H1 (cell line): ENCODE results near the gene ERFE. TPM values are rescaled to one million over a fixed set of nuclear protein-coding genes. Genes with fewer than 3 reads are reported as not detected.

Experiments used
- CTCF ChIA-PET: fragments of 300-600 bp; sonication (Branson Sonifier 250); formaldehyde crosslinking; loops from one replicate; lab custom pipeline; 2021; ENCODE audit not compliant: partially characterized antibody; lab: Charles Lee
- POLR2A ChIA-PET: fragments of 300-600 bp; sonication (Branson Sonifier 250); formaldehyde crosslinking; loops from one replicate; lab custom pipeline; 2021; ENCODE audit warnings: inconsistent platforms; ENCODE audit not compliant: partially characterized antibody; lab: Charles Lee
- DNase-seq, 2 experiments: peaks; one replicate each; pipeline versions ENCODE4 v3.0.0 to v3.0.0-alpha.2; 2010 to 2022; ENCODE audit warnings: low spot score in 2 of 2, low read depth in 1 of 2, mixed read lengths in 1 of 2
- FAIRE-seq: peaks from 2 replicates; lab custom pipeline; 2011; peaks lifted over from hg19 to GRCh38; lab: Jason Lieb, UNC
- H2AFZ ChIP-seq: 2 replicates; pipeline ENCODE4 v1.8.1; 2012; ENCODE audit warnings: low read length, inconsistent platforms
- H2AK5ac ChIP-seq: 2 replicates; pipeline ENCODE4 v1.6.1; 2013; ENCODE audit warnings: low read depth, low read length
- H2BK120ac ChIP-seq: replicated peaks from 2 replicates; pipeline ENCODE3; 2013; ENCODE audit warnings: low read depth, low read length, inconsistent platforms
- H2BK12ac ChIP-seq: 2 replicates; pipeline ENCODE4 v1.6.1; 2013; ENCODE audit warnings: low read depth, low read length
- H2BK15ac ChIP-seq: 2 replicates; pipeline ENCODE4 v1.6.1; 2013; ENCODE audit warnings: low read length
- H2BK20ac ChIP-seq: 2 replicates; pipeline ENCODE4 v1.6.1; 2013; ENCODE audit warnings: low read length
- H2BK5ac ChIP-seq: 2 replicates; pipeline ENCODE4 v1.6.1; 2013; ENCODE audit warnings: low read depth, low read length
- H3K14ac ChIP-seq: 2 replicates; pipeline ENCODE4 v1.6.1; 2013; ENCODE audit warnings: inconsistent platforms; ENCODE audit not compliant: insufficient read length
- H3K18ac ChIP-seq: 2 replicates; pipeline ENCODE4 v1.6.1; 2013; ENCODE audit warnings: low read length; ENCODE audit errors: extremely low read depth
- H3K23ac ChIP-seq: 2 replicates; pipeline ENCODE4 v1.6.1; 2013; ENCODE audit warnings: inconsistent platforms; ENCODE audit not compliant: insufficient read length
- H3K23me2 ChIP-seq: 2 replicates; pipeline ENCODE4 v1.6.1; 2013; ENCODE audit warnings: low read depth, low read length
- H3K27ac ChIP-seq: 2 replicates; pipeline ENCODE4 v1.6.1; 2011; ENCODE audit warnings: low read depth, low read length, inconsistent platforms
- H3K27me3 ChIP-seq, 4 experiments: replicated peaks in 1 of 4; 1 replicate in 1 of 4; 2 replicates in 3 of 4; pipeline versions ENCODE4 v1.6.1 to v1.8.1; 2011 to 2013; ENCODE audit warnings: low read length in 3 of 4, mild to moderate bottlenecking in 3 of 4, inconsistent platforms in 2 of 4, mixed read lengths in 2 of 4, moderate library complexity in 1 of 4; ENCODE audit not compliant: control insufficient read depth in 3 of 4, insufficient read depth in 3 of 4; ENCODE audit errors: extremely low read depth in 1 of 4
- H3K36me3 ChIP-seq, 4 experiments: 2 replicates each; pipeline versions ENCODE4 v1.6.1 to v1.8.1; 2011 to 2013; ENCODE audit warnings: mild to moderate bottlenecking in 4 of 4, low read length in 3 of 4, moderate library complexity in 2 of 4, control low read depth in 1 of 4, inconsistent platforms in 1 of 4; ENCODE audit not compliant: insufficient read depth in 4 of 4, control insufficient read depth in 2 of 4
- H3K4ac ChIP-seq: replicated peaks from 2 replicates; pipeline ENCODE3; 2013; ENCODE audit warnings: low read length, low read depth, mixed read lengths, inconsistent platforms; ENCODE audit not compliant: insufficient read length
- H3K4me1 ChIP-seq, 4 experiments: replicated peaks in 1 of 4; 1 replicate in 1 of 4; 2 replicates in 3 of 4; pipeline versions ENCODE4 v1.6.1 to v1.8.1; 2011 to 2013; ENCODE audit warnings: low read length in 3 of 4, inconsistent platforms in 2 of 4, mixed read lengths in 1 of 4; ENCODE audit not compliant: insufficient read depth in 4 of 4, control insufficient read depth in 3 of 4
- H3K4me2 ChIP-seq, 2 experiments: 2 replicates each; pipeline versions ENCODE4 v1.6.1 to v1.8.1; 2011 to 2013; ENCODE audit warnings: low read depth in 2 of 2, low read length in 2 of 2, control low read depth in 1 of 2, inconsistent platforms in 1 of 2, mild to moderate bottlenecking in 1 of 2; ENCODE audit not compliant: insufficient read depth in 1 of 2
- H3K4me3 ChIP-seq, 4 experiments: fragments of 200-600, 300-600 bp in 1 of 4; sonication (generic), shearing (Covaris generic), sonication (Bioruptor Twin) in 1 of 4; 2 replicates each; pipeline versions ENCODE4 v1.5.1 to v1.8.1; 2011 to 2016; ENCODE audit warnings: low read length in 4 of 4, low read depth in 3 of 4, control low read depth in 2 of 4, inconsistent platforms in 2 of 4, mild to moderate bottlenecking in 2 of 4, mixed read lengths in 1 of 4, moderate library complexity in 1 of 4; ENCODE audit not compliant: insufficient read depth in 2 of 4; ENCODE audit errors: extremely low read depth in 1 of 4
- H3K56ac ChIP-seq: replicated peaks from 2 replicates; pipeline ENCODE3; 2013; ENCODE audit warnings: low read depth, mild to moderate bottlenecking, mixed read lengths, low read length, inconsistent platforms; ENCODE audit not compliant: insufficient read length
- H3K79me1 ChIP-seq: 2 replicates; pipeline ENCODE4 v1.6.1; 2013; ENCODE audit warnings: low read depth, low read length, control low read depth
- H3K79me2 ChIP-seq, 2 experiments: 2 replicates each; pipeline versions ENCODE4 v1.6.1 to v1.8.1; 2012 to 2013; ENCODE audit warnings: low read length in 2 of 2, mild to moderate bottlenecking in 2 of 2, inconsistent platforms in 1 of 2; ENCODE audit not compliant: insufficient read depth in 2 of 2, control insufficient read depth in 1 of 2
- H3K9ac ChIP-seq, 4 experiments: replicated peaks in 1 of 4; 1 replicate in 1 of 4; 2 replicates in 3 of 4; pipeline versions ENCODE4 v1.6.1 to v1.8.1; 2011 to 2013; ENCODE audit warnings: low read depth in 3 of 4, low read length in 3 of 4, control low read depth in 2 of 4, mild to moderate bottlenecking in 2 of 4, moderate library complexity in 2 of 4, inconsistent platforms in 1 of 4; ENCODE audit errors: extremely low read depth in 1 of 4
- H3K9me3 ChIP-seq, 2 experiments: 2 replicates each; pipeline versions ENCODE4 v1.6.1 to v1.8.1; 2012 to 2013; ENCODE audit warnings: mild to moderate bottlenecking in 2 of 2, moderate library complexity in 2 of 2, control low read depth in 1 of 2, inconsistent platforms in 1 of 2, low read depth in 1 of 2, low read length in 1 of 2, mixed read lengths in 1 of 2; ENCODE audit not compliant: insufficient read depth in 2 of 2
- H4K20me1 ChIP-seq, 2 experiments: replicated peaks in 1 of 2; 2 replicates each; pipeline versions ENCODE3 to v1.8.1; 2011 to 2013; ENCODE audit warnings: inconsistent platforms in 2 of 2, low read length in 2 of 2, mild to moderate bottlenecking in 1 of 2; ENCODE audit not compliant: insufficient read depth in 2 of 2, control insufficient read depth in 1 of 2
- H4K5ac ChIP-seq: 2 replicates; pipeline ENCODE4 v1.6.1; 2013; ENCODE audit warnings: low read length, low read depth, mixed read lengths, inconsistent platforms; ENCODE audit not compliant: insufficient read length
- H4K8ac ChIP-seq: 2 replicates; pipeline ENCODE4 v1.8.0; 2013; ENCODE audit warnings: mild to moderate bottlenecking, moderate library complexity, low read length, inconsistent platforms; ENCODE audit not compliant: insufficient read depth; ENCODE audit errors: extremely low read depth
- H4K91ac ChIP-seq: replicated peaks from 2 replicates; pipeline ENCODE3; 2013; ENCODE audit warnings: low read length, mixed read lengths, inconsistent platforms; ENCODE audit not compliant: insufficient read length
- BACH1 ChIP-seq: IDR thresholded peaks from 2 replicates; pipeline ENCODE4 v1.6.1; 2012; ENCODE audit warnings: low read length, improper control_type of control experiment
- CTBP2 ChIP-seq: IDR thresholded peaks from 2 replicates; pipeline ENCODE4 v1.7.0; 2011; ENCODE audit warnings: borderline replicate concordance, mild to moderate bottlenecking, moderate library complexity, mixed read lengths, low read length; ENCODE audit not compliant: insufficient read depth, insufficient read length
- EP300 ChIP-seq, 2 experiments: IDR thresholded peaks; 1 replicate in 1 of 2; 2 replicates in 1 of 2; pipeline ENCODE4 v1.6.1; 2011 to 2012; ENCODE audit warnings: low read depth in 2 of 2, low read length in 2 of 2, mild to moderate bottlenecking in 2 of 2, borderline replicate concordance in 1 of 2, inconsistent platforms in 1 of 2, moderate library complexity in 1 of 2
- SIX5 ChIP-seq: IDR thresholded peaks from 2 replicates; pipeline ENCODE4 v1.6.1; 2011; ENCODE audit warnings: mild to moderate bottlenecking, low read depth, low read length
- WGBS, 2 experiments: shearing (Covaris generic) in 1 of 2; methylation state at CpG; one replicate each; pipeline versions ENCODE4 v1.1.6 to v1.1.7; 2013 to 2015; ENCODE audit warnings: low lambda C conversion rate in 2 of 2, mixed read lengths in 2 of 2, inconsistent platforms in 1 of 2, low coverage in 1 of 2, missing lambda C conversion rate in 1 of 2; ENCODE audit not compliant: insufficient replicate concordance in 2 of 2, insufficient coverage in 1 of 2, insufficient read length in 1 of 2; ENCODE audit errors: extremely low coverage in 1 of 2, missing lambda C conversion rate in 1 of 2; 5-methylcytosine and 5-hydroxymethylcytosine counted together
- polyA plus RNA-seq, 7 experiments: library from polyadenylated mRNA; depleted of rRNA in 3 of 7; stranded (reverse) in 5 of 7; unstranded in 2 of 7; fragments of >200 nt in 5 of 7; fragments of 200-250 nt in 2 of 7; gene quantifications; 1 replicate in 5 of 7; 2 replicates in 1 of 7; 4 replicates in 1 of 7; pipeline versions ENCODE4 v1.2.1 to v1.2.3, GENCODE V29; 2011 to 2013; ENCODE audit warnings: missing spikeins in 2 of 7, mixed read lengths in 2 of 7
- total RNA-seq: library from RNA; stranded (reverse); fragmentation: NEBNext Ultra II Directional; extraction: Animal tissue kit (Norgen Biotek cat#: 25700); gene quantifications from 2 replicates; pipeline ENCODE4 v1.2.1, GENCODE V29; 2021

Gene ERFE
- total and polyA plus RNA-seq, 2 of the 8 experiments (the other 6 are each of a cell fraction or from before 2014, with no cell fraction given), result 2.5 to 3.6 TPM

DNA sequence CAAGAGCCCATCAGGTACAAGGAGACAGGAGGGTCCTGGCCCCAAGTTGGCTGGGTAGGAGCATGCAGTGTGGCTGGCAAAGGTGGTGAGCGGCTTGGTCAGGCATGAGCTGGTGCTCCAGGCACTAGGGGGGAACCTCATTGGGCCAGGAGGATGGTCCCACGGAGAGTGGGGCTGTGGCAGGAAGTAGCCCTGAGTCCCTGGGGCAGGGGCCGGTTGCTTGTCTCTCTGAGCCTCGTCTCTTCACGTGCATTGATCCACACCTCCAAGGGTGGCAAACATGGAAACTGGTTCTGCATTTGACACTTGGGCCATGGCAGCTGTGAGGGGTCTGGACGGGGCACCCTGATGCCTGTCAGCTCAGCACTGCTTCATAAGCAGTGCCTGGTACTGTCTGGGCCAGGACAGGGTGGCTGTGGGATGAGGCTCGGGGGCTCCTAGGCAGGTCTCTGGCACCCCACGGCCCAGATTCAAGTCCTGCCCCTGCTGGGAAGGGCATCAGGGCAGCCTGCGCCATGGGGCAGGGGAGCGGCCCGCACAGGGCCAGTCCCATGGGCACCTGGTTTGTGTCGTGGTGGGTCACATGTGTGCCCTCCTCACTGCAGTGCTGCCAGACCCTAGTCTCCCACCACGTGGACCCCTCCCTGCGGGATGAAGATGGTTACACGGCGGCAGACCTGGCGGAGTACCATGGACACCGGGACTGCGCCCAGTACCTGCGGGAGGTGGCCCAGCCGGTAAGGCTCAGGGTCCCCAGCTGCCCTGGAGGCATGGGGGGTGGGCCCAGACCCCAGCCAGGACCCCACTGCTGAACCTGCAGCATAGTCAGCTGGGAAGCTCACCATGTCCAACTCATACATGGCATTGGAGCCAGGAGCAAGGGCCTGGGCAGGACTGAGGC, 42.2 kb upstream of the ERFE start:
- no peak overlapping the region for H3K56ac ChIP-seq
- no peaks in the 10 kb centered on the region for H3K79me2 ChIP-seq
- POLR2A ChIA-PET, result interaction anchor here (0.8 kb wide), 1 partner anchor 12 kb away, joined by 3 read pairs; no protein-coding TSS in a partner anchor
- DNase-seq (no peak), FAIRE-seq (no peak)
- H3K36me3 ChIP-seq, result no peaks in the 10 kb centered on the region
- no peak overlapping the region for H3K27ac ChIP-seq
- no peaks in the 10 kb centered on the region for H3K79me1 ChIP-seq
- H2BK5ac ChIP-seq, result no peak overlapping the region
- H4K91ac ChIP-seq, result no peak overlapping the region
- no peak overlapping the region for H2AK5ac ChIP-seq
- TF ChIP-seq EP300 (IDR thresholded peaks at IDR 0.05; ENCODE audit: borderline replicate concordance in 1 of 2, low read depth in 2 of 2, low read length in 2 of 2), result no peak
- no peak for TF ChIP-seq SIX5
- TF ChIP-seq CTBP2, result no peak
- no peak for TF ChIP-seq BACH1
- H4K8ac ChIP-seq, result no peak overlapping the region
- no peak overlapping the region for H3K9ac ChIP-seq
- H4K5ac ChIP-seq, result no peak overlapping the region
- no peak overlapping the region for H3K4ac ChIP-seq
- 91% methylated on average over 21 of the region's 21 CpGs; no CpG with 5 or more reads in 1 of the 2 experiments for WGBS, 2 experiments
- no peaks in the 10 kb centered on the region; a peak in 1 of 7 replicates for H3K27me3 ChIP-seq
- CTCF ChIA-PET, result interaction anchor here (0.8 to 1.5 kb wide), 2 partner anchors 24 to 35 kb away, joined by 3 to 4 read pairs; no protein-coding TSS in a partner anchor
- H4K20me1 ChIP-seq, result no peaks in the 10 kb centered on the region
- H3K23me2 ChIP-seq, result peaks cover 14% of the 10 kb centered on the region; the same call in 1 of the 2 replicates
- no peak overlapping the region for H3K4me2 ChIP-seq
- peaks cover 0 to 6% (median 2%) of the 10 kb centered on the region in 4 experiments; a peak in 3 of 7 replicates for H3K4me1 ChIP-seq
- H3K18ac ChIP-seq, result no peak overlapping the region
- H2BK12ac ChIP-seq, result no peak overlapping the region
- H3K9me3 ChIP-seq, result peaks cover 0 to 5% of the 10 kb centered on the region in 2 experiments; a peak in 1 of 4 replicates
- H3K23ac ChIP-seq, result no peak overlapping the region
- no peak overlapping the region for H2AFZ ChIP-seq
- no peak overlapping the region for H3K4me3 ChIP-seq
- no peak overlapping the region for H2BK20ac ChIP-seq
- no peak overlapping the region for H2BK120ac ChIP-seq
- no peak overlapping the region for H2BK15ac ChIP-seq
- no peak overlapping the region for H3K14ac ChIP-seq
